ENCODE results near the gene ZNF319.

- no peak for TF ChIP-seq POLR2A (IDR thresholded peaks at IDR 0.05)
- TF ChIP-seq CTCF (IDR thresholded peaks at IDR 0.05), result no peak
- no peak for TF ChIP-seq POLR2AphosphoS5 (IDR thresholded peaks at IDR 0.05; ENCODE audit: insufficient read depth in 1 of 2, low read depth in 1 of 2)
Observed at GRCh38 chr16:57967916-57968315, 32.6 kb downstream of the ZNF319 start.

Data from vagina (tissue), 2 donors.